Naive thymus-derived CD8-positive, alpha-beta T cell (primary cell): Measurements from ENCODE around the gene ANXA5. TPM values are rescaled to one million over a fixed set of nuclear protein-coding genes. Genes with fewer than 3 reads are reported as not detected.

ENCODE experiments used
- ATAC-seq, 2 donors: fragments of 150-1000 bp; cut with Tn5 transposase in 1 of 2; sonication (Bioruptor Pico), chemical (Tn5 transposase) in 1 of 2; 1 replicate in 1 of 2; 2 replicates in 1 of 2; pipeline ENCODE4 v1.10.0; 2021; ENCODE audit warnings: mild to moderate bottlenecking in 2 of 2, moderate library complexity in 2 of 2
- POLR2A ChIA-PET: fragments of 350-600 bp; sonication (Branson Sonifier 250); formaldehyde crosslinking; loops from one replicate; lab custom pipeline; 2021; ENCODE audit warnings: antibody characterized with exemption; lab: Charles Lee
- DNase-seq, 10 donors: peaks; one replicate each; pipeline versions ENCODE4 v3.0.0 to v3.0.0-alpha.2; 2020 to 2022
- H3K27ac Mint-ChIP-seq, 10 donors: one replicate each; pipeline ENCODE4 v1.8.0; 2020 to 2022; ENCODE audit warnings: mild to moderate bottlenecking in 10 of 10, mixed read lengths in 10 of 10, moderate library complexity in 4 of 10, inconsistent platforms in 1 of 10
- H3K27me3 Mint-ChIP-seq, 5 donors: one replicate each; pipeline ENCODE4 v1.8.0; 2021 to 2022; ENCODE audit warnings: mixed read lengths in 5 of 5
- H3K36me3 Mint-ChIP-seq, 3 donors: one replicate each; pipeline ENCODE4 v1.8.0; 2020 to 2022; ENCODE audit warnings: mixed read lengths in 3 of 3, mild to moderate bottlenecking in 2 of 3, inconsistent platforms in 1 of 3
- H3K4me1 Mint-ChIP-seq, 4 donors: one replicate each; pipeline ENCODE4 v1.8.0; 2021 to 2022; ENCODE audit warnings: mixed read lengths in 4 of 4
- H3K4me3 Mint-ChIP-seq, 10 donors: one replicate each; pipeline ENCODE4 v1.8.0; 2020 to 2022; ENCODE audit warnings: mild to moderate bottlenecking in 10 of 10, mixed read lengths in 10 of 10, moderate library complexity in 6 of 10, inconsistent platforms in 1 of 10
- H3K9me3 Mint-ChIP-seq, 9 donors: one replicate each; pipeline ENCODE4 v1.8.0; 2020 to 2022; ENCODE audit warnings: mixed read lengths in 9 of 9, mild to moderate bottlenecking in 3 of 9, inconsistent platforms in 1 of 9, moderate library complexity in 1 of 9
- polyA plus RNA-seq, 3 donors: library from polyadenylated mRNA; unstranded; fragments of 300-500 nt; fragmentation: Illumina TruSeq; gene quantifications; one replicate each; pipeline ENCODE4 v1.2.3, GENCODE V29; 2021
- total RNA-seq, 8 experiments: library from RNA in 2 of 8; stranded (reverse) in 2 of 8; gene quantifications; one replicate each; pipeline ENCODE4 v1.2.3 and lab custom pipeline; 2021 to 2026

The ANXA5 gene
- total and polyA plus RNA-seq, 5 experiments from 2014 or later, result 24.8 to 93.3 (median 40.7) TPM

- ATAC-seq (no peak), DNase-seq (no peak)
- POLR2A ChIA-PET, result no interaction called here
- Mint-ChIP-seq H3K27ac (no peak overlapping the region), H3K9me3 (no peaks in the 10 kb centered on the region), H3K4me3 (no peak overlapping the region), H3K27me3 (peaks cover 7 to 22% (median 12%) of the 10 kb centered on the region in 5 donors), H3K4me1 (no peaks in the 10 kb centered on the region), H3K36me3 (no peaks in the 10 kb centered on the region)
These were observed 45.2 kb downstream of the ANXA5 start for GRCh38 chr4:121651597-121651996.

DNA sequence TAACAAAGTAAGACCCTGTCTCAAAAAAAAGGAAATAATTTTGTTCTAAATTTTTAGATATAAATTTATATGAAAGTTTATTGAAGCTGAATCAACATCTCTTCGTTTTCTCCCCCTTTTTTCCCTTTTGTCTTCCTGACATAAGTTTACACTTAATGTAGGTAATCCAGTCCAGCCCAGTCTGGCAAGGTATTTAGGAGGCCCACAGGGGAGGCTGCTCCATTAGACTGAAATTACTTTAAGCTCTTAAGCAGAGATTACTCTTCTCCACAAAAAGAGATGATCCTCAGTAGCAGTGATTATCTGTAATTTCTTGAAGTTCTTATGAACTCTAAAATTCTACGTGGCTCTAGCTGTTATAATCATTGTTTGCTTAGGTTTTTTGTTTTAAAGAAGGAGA lies 46.0 kb downstream of the ANXA5 start:
- Mint-ChIP-seq H3K4me1 (no peaks in the 10 kb centered on the region), H3K27me3 (peaks cover 10 to 24% (median 16%) of the 10 kb centered on the region in 5 donors), H3K9me3 (no peaks in the 10 kb centered on the region), H3K27ac (no peak overlapping the region), H3K4me3 (no peak overlapping the region), H3K36me3 (no peaks in the 10 kb centered on the region)
- POLR2A ChIA-PET, result no interaction called here
- DNase-seq, result no peak
- ATAC-seq, result no peak

DNA sequence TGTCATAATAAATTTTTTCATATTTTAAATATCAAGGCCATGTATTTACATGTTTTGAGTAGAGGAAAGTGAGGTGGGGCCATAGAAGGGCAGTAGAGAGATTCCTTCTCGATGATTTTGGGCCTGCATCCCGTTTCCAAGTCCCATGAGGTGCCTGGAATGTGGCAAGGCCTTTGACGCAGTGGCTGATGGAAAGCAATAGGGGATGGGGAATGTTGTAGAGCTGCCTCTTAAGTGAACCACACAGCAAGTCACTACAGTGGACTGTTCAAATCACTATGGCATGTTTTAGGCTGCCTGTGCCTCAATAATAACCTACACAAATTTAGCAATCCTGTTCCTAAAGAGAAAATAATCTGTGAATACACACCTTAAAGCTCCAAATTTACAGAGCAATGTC lies 48.3 kb downstream of the ANXA5 start:
- Mint-ChIP-seq H3K36me3 (no peaks in the 10 kb centered on the region), H3K27me3 (peaks cover 12 to 22% (median 16%) of the 10 kb centered on the region in 5 donors), H3K4me1 (no peaks in the 10 kb centered on the region), H3K9me3 (no peaks in the 10 kb centered on the region), H3K27ac (no peak overlapping the region), H3K4me3 (no peak overlapping the region)
- POLR2A ChIA-PET, result no interaction called here
- ATAC-seq, result no peak
- DNase-seq, result no peak

- POLR2A ChIA-PET, result no interaction called here
These were observed 53.7 kb downstream of the ANXA5 start for GRCh38 chr4:121642876-121643585.

GRCh38 chr4:121642292-121642691 lies 54.5 kb downstream of the ANXA5 start:
- DNase-seq (no peak), ATAC-seq (no peak)
- H3K27me3 Mint-ChIP-seq, result peaks cover 3 to 25% (median 7%) of the 10 kb centered on the region in 5 donors
- H3K27ac Mint-ChIP-seq, result no peak overlapping the region
- H3K4me3 Mint-ChIP-seq, result no peak overlapping the region
- no peaks in the 10 kb centered on the region for H3K36me3 Mint-ChIP-seq
- H3K4me1 Mint-ChIP-seq, result no peaks in the 10 kb centered on the region
- POLR2A ChIA-PET, result no interaction called here
- no peaks in the 10 kb centered on the region for H3K9me3 Mint-ChIP-seq

More at GRCh38 chr4:121642876-121643585, 53.7 kb downstream of the ANXA5 start:
- Mint-ChIP-seq H3K36me3 (no peaks in the 10 kb centered on the region), H3K9me3 (no peaks in the 10 kb centered on the region), H3K4me3 (no peak overlapping the region), H3K27ac (no peak overlapping the region), H3K27me3 (peaks cover 4 to 21% (median 11%) of the 10 kb centered on the region in 5 donors), H3K4me1 (no peaks in the 10 kb centered on the region)
- DNase-seq (no peak), ATAC-seq (no peak)

DNA sequence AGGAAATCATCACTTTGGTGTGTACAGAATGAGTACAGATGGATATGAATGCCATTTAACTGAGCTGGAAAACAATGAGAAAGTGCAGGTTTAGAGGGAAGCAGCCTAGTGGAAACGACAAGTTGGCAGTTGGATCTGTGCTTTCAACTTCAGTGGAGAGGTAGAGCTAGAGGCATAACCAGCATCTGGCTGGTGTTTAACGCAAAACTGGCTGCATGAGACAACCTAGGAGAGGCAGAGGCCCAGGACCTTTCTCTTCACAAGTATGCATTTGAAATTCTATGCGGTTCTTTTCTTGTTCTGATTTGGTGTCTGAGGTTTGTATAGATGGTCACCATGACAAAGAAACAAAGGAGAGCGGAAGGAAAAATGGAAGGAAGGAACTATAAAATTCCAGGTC lies 63.1 kb downstream of the ANXA5 start:
- H3K4me1 Mint-ChIP-seq, result no peaks in the 10 kb centered on the region
- H3K4me3 Mint-ChIP-seq, result no peak overlapping the region
- no peaks in the 10 kb centered on the region for H3K36me3 Mint-ChIP-seq
- no peaks in the 10 kb centered on the region for H3K9me3 Mint-ChIP-seq
- H3K27me3 Mint-ChIP-seq, result peaks cover 6 to 35% (median 15%) of the 10 kb centered on the region in 5 donors
- POLR2A ChIA-PET, result no interaction called here
- no peak for ATAC-seq
- H3K27ac Mint-ChIP-seq, result no peak overlapping the region
- no peak for DNase-seq

- POLR2A ChIA-PET, result no interaction called here
These were observed 64.1 kb downstream of the ANXA5 start for GRCh38 chr4:121632636-121633035.

More at GRCh38 chr4:121632636-121633035, 64.1 kb downstream of the ANXA5 start:
- Mint-ChIP-seq H3K9me3 (no peaks in the 10 kb centered on the region), H3K36me3 (no peaks in the 10 kb centered on the region), H3K4me1 (no peaks in the 10 kb centered on the region), H3K27ac (no peak overlapping the region), H3K4me3 (no peak overlapping the region), H3K27me3 (peaks cover 5 to 26% (median 11%) of the 10 kb centered on the region in 5 donors)
- DNase-seq, result no peak
- no peak for ATAC-seq

Other genes starting within 250 kb of the ANXA5 start
- not detected for gene SMIM43, start 68.2 kb upstream of the ANXA5 start, total RNA-seq
- gene SMIM43, start 68.2 kb upstream of the ANXA5 start, polyA plus RNA-seq, result not detected
- 10 to 100 TPM; 41.6 to 45.7 TPM for gene EXOSC9, start 104.3 kb upstream of the ANXA5 start, total RNA-seq
- 10 to 100 TPM; 37.0 to 44.6 (median 38.4) TPM for gene EXOSC9, start 104.3 kb upstream of the ANXA5 start, polyA plus RNA-seq
- 1 to 10 TPM; 1.1 to 1.3 TPM for gene CCNA2, start 126.9 kb upstream of the ANXA5 start, total RNA-seq
- under 1 TPM in 1 of 3 donors, not detected in 2; 0.51 TPM for gene CCNA2, start 126.9 kb upstream of the ANXA5 start, polyA plus RNA-seq
- gene BBS7, start 173.5 kb upstream of the ANXA5 start, total RNA-seq, result 10 to 100 TPM; 13.7 to 13.9 TPM
- 1 to 10 TPM; 5.6 to 9.1 (median 8.7) TPM for gene BBS7, start 173.5 kb upstream of the ANXA5 start, polyA plus RNA-seq